TTC549 (cell line): Measurements from ENCODE around the gene EYS.
"Not testable (repeated sequence)": the region's sequence is repeated elsewhere in the genome, so short reads cannot be mapped to it uniquely, and the experiment has no call there.

Experiments
- FAIRE-seq: peaks from 2 replicates; lab custom pipeline; 2012; peaks lifted over from hg19 to GRCh38; lab: Jason Lieb, UNC

The EYS gene

GRCh38 chr6:64034910-64035655, 1671.9 kb downstream of the EYS start:
- no peak for FAIRE-seq

DNA sequence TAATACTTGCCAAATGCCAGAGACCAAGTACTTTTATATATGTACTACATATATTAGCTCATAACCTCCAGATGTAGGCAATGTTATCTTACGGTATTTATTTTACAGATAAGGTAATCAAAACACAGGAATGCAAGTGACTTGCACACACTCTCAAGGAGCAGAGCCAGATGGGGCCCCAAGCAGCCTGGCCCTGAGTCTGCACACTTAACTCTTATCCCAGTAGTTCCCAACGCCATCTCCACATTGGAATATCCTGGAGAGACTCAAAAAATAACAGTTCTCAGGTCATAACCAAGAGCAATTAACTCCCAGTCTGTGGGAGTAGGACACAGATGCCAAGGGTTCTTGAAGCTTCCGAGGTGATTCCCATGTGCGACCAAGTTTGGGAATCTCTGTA, 1672.7 kb downstream of the EYS start:
- no peak for FAIRE-seq

DNA sequence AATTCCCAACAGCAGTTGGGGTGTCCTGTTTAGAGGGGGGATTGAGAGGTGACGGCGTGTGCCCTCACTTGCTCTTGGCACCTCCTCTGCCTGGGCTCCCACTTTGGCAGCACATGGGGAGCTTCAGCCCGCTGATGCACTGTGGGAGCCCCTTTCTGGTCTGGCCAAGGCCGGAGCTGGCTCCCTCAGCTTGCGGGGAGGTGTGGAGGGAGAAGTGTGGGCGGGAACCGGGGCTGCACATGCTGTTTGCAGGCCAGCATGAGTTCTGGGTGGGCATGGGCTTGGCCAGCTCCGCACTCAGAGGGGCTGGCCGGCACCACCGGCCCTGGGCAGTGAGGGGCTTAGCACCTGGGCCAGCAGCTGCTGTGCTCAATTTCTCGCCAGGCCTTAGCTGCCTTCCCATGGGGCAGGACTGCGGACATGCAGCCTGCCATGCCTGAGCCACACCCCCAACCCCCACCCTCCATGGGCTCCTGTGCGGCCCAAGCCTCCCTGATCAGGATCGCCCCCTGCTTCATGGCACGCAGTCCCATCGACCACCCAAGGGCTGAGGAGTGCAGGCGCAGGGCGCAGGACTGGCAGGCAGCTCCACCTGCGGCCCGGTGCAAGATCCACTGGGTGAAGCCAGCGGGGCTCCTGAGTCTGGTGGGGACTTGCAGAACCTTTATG, 1675.9 kb downstream of the EYS start:
- FAIRE-seq = not testable (repeated sequence)

DNA sequence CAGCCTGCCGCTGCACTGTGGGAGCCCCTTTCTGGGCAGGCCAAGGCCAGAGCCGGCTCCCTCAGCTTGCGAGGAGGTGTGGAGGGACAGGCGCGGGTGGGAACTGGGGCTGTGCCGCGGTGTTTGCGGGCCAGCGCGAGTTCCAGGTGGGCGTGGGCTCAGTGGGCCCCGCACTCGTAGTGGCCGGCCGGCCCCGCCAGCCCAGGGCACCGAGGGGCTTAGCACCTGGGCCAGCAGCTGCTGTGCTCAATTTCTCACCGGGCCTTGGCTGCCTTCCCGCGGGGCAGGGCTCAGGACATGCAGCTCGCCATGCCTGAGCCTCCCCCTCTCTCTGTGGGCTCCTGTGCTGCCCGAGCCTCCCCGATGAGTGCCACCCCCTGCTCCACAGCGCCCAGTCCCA, 1683.3 kb downstream of the EYS start:
- FAIRE-seq = no peak

GRCh38 chr6:64014595-64014994, 1692.4 kb downstream of the EYS start:
- no peak for FAIRE-seq

DNA sequence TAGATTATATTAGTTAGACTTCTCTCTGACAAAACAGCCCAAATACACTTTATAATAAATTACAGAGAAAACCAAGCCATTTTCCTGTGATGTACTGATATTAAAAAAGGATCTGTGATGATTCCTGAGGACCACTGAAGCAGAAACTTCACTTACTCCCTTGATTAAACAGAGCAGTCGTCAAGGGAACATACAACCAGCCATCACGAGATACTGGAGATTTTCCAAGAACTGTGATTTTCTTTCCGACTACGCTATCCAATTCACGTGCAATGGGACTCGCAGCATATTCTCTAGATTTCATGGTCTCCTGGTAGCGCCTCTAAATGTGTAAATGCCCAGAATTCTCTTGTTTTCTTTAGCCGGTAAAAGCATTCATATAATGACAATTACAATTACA, 1694.0 kb downstream of the EYS start:
- no peak for FAIRE-seq

GRCh38 chr6:64012351-64013001, 1694.5 kb downstream of the EYS start:
- FAIRE-seq = no peak

- FAIRE-seq = no peak
These were observed 1696.4 kb downstream of the EYS start for GRCh38 chr6:64010666-64011065.

DNA sequence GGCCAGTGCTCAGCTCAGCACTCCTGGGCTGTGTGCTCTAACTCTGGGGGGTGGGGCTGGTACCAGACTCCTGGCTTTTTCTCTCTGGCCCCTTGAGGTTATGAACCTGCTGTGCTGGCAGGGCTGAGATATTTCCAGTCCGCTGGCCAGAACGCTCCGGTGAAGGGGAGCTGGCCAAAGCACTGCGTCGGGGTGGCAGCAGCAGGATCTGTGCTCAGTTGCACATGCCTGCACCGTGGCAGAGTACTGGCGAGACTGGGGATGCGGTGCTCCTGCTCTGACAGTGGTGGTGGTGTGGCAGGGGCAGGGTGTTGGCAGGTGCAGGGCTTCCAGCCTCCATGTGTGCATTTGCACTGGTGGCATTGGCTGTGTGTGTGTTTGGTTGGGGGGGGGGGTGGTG, 1697.0 kb downstream of the EYS start:
- no peak for FAIRE-seq

DNA sequence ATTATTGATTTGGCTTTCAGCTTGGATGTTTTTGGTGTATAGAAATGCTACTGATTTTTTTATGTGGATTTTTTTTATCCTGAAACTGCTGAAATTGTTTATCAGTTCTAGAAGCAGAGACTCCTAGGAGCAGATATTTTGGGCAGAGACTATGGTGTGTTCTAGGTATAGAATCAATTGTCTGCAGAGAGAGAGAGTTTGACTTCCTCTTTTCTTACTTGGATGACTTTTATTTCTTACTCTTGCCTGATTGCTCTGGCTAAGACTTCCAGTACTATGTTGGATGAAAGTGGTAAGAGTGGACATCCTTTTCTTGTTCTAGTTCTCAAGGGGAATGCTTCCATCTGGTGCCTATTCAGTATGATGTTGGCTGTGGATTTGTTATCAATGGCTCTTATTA, 1700.8 kb downstream of the EYS start:
- FAIRE-seq = no peak

DNA sequence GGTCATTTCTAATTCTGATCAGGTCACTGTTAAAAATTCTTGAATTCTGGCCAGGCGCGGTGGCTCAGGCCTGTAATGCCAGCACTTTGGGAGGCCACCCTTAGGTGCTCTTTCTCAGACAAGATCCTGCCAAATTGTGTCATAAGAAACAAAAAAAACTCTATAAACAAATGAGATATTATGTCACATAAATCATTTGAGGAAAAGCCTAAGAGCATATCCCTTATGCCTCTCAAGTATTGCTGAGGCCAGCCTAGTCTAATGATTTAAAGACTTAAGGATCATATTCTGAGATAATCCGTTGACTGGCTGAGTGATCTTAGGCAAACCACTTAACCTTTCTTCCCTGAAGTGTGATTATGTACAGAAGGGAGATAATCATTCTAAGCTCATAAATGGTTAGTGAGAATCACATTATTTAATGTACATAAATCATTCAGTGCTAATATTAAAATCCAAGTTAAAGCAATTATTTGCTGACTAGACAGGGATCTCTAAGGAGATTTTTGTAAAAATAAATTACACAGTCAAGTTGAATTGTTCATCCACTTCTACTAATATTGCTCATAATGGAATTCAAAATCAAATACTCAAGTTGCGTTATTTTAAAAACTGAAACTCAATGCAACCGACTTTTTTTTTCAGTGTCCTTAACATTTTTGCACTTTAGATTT, 1706.1 kb downstream of the EYS start:
- no peak for FAIRE-seq

GRCh38 chr6:63999613-64000012, 1707.4 kb downstream of the EYS start:
- FAIRE-seq = no peak

GRCh38 chr6:63998991-63999390, 1708.0 kb downstream of the EYS start:
- no peak for FAIRE-seq

- FAIRE-seq = no peak
These were observed 1709.3 kb downstream of the EYS start for GRCh38 chr6:63997734-63998133.

DNA sequence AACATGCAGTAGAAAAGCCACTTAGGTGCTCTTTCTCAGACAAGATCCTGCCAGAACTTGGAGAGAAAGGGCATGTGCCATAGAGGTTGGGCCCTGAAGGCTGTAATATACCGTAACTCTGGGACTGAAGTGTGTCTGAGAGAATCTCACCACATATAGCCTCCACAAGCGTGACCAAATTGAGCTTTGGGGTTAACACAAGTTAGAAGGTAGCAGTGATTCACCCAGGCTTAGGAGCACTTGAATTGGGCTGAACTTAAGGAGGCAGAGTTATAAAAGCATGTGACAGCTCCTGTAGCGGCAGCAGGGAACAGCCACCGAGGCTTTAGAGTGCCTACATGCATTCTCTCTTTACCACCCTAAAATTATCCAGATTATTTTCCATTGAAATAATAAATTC, 1709.8 kb downstream of the EYS start:
- FAIRE-seq = no peak

- no peak for FAIRE-seq
These were observed 1721.8 kb downstream of the EYS start for GRCh38 chr6:63985223-63985622.

- FAIRE-seq = no peak
These were observed 1731.3 kb downstream of the EYS start for GRCh38 chr6:63975699-63976098.

DNA sequence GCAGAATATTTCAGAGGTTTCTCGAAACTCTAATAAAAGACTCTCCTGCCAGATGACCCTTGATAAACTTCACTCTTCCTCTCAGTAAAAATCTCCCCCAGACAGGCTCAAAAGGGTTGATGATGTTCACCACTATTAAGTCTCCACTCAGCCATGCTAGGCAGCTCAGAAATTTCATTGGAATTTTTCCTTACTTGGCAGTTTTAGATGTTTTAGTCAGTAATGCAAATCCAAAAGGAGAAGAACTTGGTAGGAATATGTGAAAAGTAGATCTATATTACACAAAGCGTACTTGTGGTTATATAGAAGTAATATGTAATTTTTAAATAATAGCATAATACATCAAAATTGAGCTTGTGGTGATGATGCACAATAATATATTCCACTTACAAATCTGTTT, 1738.4 kb downstream of the EYS start:
- FAIRE-seq = no peak

DNA sequence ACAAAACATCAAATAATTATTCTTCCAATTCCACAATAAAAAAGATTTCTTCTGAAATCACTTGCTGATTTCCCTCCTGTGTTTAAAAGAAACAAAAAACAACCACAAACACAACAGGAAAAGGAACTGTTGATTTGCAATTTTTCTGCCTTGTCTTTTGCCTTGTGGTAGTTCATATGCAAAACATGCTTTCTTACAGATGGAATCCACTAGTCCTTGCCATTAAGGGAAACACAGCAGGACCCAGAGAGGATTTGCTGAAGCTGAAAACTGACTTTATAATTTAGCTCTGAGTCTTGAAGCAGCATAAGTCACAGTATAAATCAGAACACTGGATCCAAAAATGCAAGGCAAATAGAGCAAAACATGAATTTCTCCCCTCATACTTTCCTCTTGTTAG, 1742.7 kb downstream of the EYS start:
- no peak for FAIRE-seq

- FAIRE-seq = no peak
These were observed 1743.2 kb downstream of the EYS start for GRCh38 chr6:63963769-63964315.

GRCh38 chr6:63953336-63954021, 1753.5 kb downstream of the EYS start:
- not testable (repeated sequence) for FAIRE-seq
